Stimulated activated CD4-positive, alpha-beta T cell treated with anti-CD3 and anti-CD28 coated beads, Interleukin-4, amount 100 ng/mL, for 1 hour (primary cell): ENCODE measurements around the gene SMPDL3B.

Experiments used
- DNase-seq: peaks from one replicate; pipeline ENCODE4 v3.0.0-alpha.2; 2020

SMPDL3B gene

GRCh38 chr1:27941671-27942540 lies 7.1 kb downstream of the SMPDL3B start:
- DNase-seq: no peak

GRCh38 chr1:27945020-27945419 lies 10.2 kb downstream of the SMPDL3B start:
- no peak for DNase-seq

GRCh38 chr1:27949027-27949426 lies 14.2 kb downstream of the SMPDL3B start:
- DNase-seq: no peak

- no peak for DNase-seq
Measured at GRCh38 chr1:27951396-27951795, 16.6 kb downstream of the SMPDL3B start.

GRCh38 chr1:27952147-27952546 lies 17.3 kb downstream of the SMPDL3B start:
- DNase-seq: no peak

- no peak for DNase-seq
Measured at GRCh38 chr1:27954186-27954585, 19.4 kb downstream of the SMPDL3B start.

- DNase-seq: no peak
Measured at GRCh38 chr1:27955076-27955475, 20.3 kb downstream of the SMPDL3B start.

- DNase-seq: no peak
Measured at GRCh38 chr1:27956761-27957160, 22.0 kb downstream of the SMPDL3B start.

- DNase-seq: no peak
Measured at GRCh38 chr1:27957655-27958054, 22.9 kb downstream of the SMPDL3B start.

- DNase-seq: no peak
Measured at GRCh38 chr1:27958513-27958912, 23.7 kb downstream of the SMPDL3B start.

- DNase-seq: peak; percentile 84
Measured at GRCh38 chr1:27959792-27960603, 25.2 kb downstream of the SMPDL3B start, which contains the start of gene XKR8. XKR8 (plus strand) TSS chr1:27959973; CDS start chr1:27960070, 97 bp downstream.

- no peak for DNase-seq
Measured at GRCh38 chr1:27960762-27961645, 26.2 kb downstream of the SMPDL3B start.

- no peak for DNase-seq
Measured at GRCh38 chr1:27961646-27962221, 26.9 kb downstream of the SMPDL3B start.

- DNase-seq: no peak
Measured at GRCh38 chr1:27963393-27963792, 28.6 kb downstream of the SMPDL3B start.

- DNase-seq: no peak
Measured at GRCh38 chr1:27966402-27967105, 31.8 kb downstream of the SMPDL3B start.

GRCh38 chr1:27967106-27967883 lies 32.5 kb downstream of the SMPDL3B start:
- DNase-seq: no peak

GRCh38 chr1:27967884-27968466 lies 33.2 kb downstream of the SMPDL3B start:
- DNase-seq: no peak

GRCh38 chr1:27968692-27969091 lies 33.9 kb downstream of the SMPDL3B start:
- no peak for DNase-seq

- DNase-seq: no peak
Measured at GRCh38 chr1:27970401-27970800, 35.6 kb downstream of the SMPDL3B start.

- no peak for DNase-seq
Measured at GRCh38 chr1:27971674-27972073, 36.9 kb downstream of the SMPDL3B start.

GRCh38 chr1:27972141-27972540 lies 37.3 kb downstream of the SMPDL3B start:
- no peak for DNase-seq
